Panc1 (cell line): Measurements from ENCODE around the gene AP3S2.

Experiments used
- TCF7L2 ChIP-seq: IDR thresholded peaks from 2 replicates; pipeline ENCODE4 v1.6.1; 2011; ENCODE audit warnings: mild to moderate bottlenecking, low read depth, low read length, inconsistent platforms
- TF ChIP-seq, protein P1 (sequence below): fragments of 450-650 bp; IDR thresholded peaks from 2 replicates; pipeline ENCODE4 v1.5.1; 2017; ENCODE audit warnings: mild to moderate bottlenecking

DNA sequence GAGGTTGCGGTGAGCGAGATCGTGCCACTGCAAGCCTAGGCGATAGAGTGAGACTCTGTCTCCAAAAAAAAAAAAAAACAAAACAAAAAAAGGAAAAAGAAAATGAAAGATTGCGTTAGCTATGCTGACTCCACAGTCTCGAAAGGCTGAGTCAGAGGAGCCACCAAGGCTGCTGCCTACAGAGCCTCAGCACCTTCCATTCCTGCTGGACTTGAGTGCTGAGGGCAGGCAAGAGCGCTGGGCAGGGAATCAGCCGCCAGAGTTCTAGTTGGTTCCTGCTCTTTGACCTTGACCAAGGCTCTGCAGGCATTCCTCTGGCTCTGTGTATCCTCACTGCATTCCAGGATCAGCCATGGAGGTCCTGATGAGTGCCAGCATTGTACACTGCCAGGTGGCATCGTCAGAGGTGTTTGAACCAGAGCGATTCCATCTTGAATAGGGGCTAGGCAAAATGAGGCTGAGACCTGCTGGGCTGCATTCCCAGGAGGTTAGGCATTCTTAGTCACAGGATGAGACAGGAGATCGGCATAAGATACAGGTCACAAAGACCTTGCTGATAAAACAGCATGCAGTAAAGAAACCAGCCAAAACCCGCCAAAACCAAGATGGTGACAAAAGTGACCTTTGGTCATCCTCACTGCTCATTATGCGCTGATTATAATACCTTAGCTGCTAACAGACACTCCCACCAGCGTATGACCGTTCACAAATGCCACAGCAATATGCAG, 111.7 kb downstream of the AP3S2 start:
- TF ChIP-seq, protein P1, sequence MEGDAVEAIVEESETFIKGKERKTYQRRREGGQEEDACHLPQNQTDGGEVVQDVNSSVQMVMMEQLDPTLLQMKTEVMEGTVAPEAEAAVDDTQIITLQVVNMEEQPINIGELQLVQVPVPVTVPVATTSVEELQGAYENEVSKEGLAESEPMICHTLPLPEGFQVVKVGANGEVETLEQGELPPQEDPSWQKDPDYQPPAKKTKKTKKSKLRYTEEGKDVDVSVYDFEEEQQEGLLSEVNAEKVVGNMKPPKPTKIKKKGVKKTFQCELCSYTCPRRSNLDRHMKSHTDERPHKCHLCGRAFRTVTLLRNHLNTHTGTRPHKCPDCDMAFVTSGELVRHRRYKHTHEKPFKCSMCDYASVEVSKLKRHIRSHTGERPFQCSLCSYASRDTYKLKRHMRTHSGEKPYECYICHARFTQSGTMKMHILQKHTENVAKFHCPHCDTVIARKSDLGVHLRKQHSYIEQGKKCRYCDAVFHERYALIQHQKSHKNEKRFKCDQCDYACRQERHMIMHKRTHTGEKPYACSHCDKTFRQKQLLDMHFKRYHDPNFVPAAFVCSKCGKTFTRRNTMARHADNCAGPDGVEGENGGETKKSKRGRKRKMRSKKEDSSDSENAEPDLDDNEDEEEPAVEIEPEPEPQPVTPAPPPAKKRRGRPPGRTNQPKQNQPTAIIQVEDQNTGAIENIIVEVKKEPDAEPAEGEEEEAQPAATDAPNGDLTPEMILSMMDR, result no peak
- no peak for TF ChIP-seq TCF7L2
